ENCODE data around the gene MRPL43.
A peak's percentile ranks its signal among the peaks of the same experiment; 100 is the strongest.

MRPL43 gene

GRCh38 chr10:101019440-101019703 lies 32.1 kb upstream of the MRPL43 start:
- no peak for DNase-seq (ENCODE audit: low spot score)

- peak; percentile 79 for DNase-seq (ENCODE audit: low spot score)
These were observed 31.5 kb upstream of the MRPL43 start for GRCh38 chr10:101018600-101019439.

- no peak for DNase-seq (ENCODE audit: low spot score)
These were observed 30.9 kb upstream of the MRPL43 start for GRCh38 chr10:101018118-101018599.

- no peak for DNase-seq (ENCODE audit: low spot score)
These were observed 29.5 kb upstream of the MRPL43 start for GRCh38 chr10:101016814-101017213.

GRCh38 chr10:101015582-101015973 lies 28.3 kb upstream of the MRPL43 start:
- no peak for DNase-seq (ENCODE audit: low spot score)

GRCh38 chr10:101014966-101015581 lies 27.8 kb upstream of the MRPL43 start:
- DNase-seq (ENCODE audit: low spot score), result no peak

- peak; percentile 81 for DNase-seq (ENCODE audit: low spot score)
These were observed 27.1 kb upstream of the MRPL43 start for GRCh38 chr10:101014230-101014884.

GRCh38 chr10:101013365-101013825 lies 26.1 kb upstream of the MRPL43 start:
- DNase-seq (ENCODE audit: low spot score), result no peak

GRCh38 chr10:101012525-101013364 lies 25.4 kb upstream of the MRPL43 start:
- peak; percentile 99 for DNase-seq (ENCODE audit: low spot score)

- peak; percentile 47 for DNase-seq (ENCODE audit: low spot score)
These were observed 24.5 kb upstream of the MRPL43 start for GRCh38 chr10:101011517-101012423.

- no peak for DNase-seq (ENCODE audit: low spot score)
These were observed 23.0 kb upstream of the MRPL43 start for GRCh38 chr10:101010329-101010728.

- peak; percentile 94 for DNase-seq (ENCODE audit: low spot score)
These were observed 21.6 kb upstream of the MRPL43 start for GRCh38 chr10:101008823-101009423.

- peak; percentile 87 for DNase-seq (ENCODE audit: low spot score)
These were observed 20.9 kb upstream of the MRPL43 start for GRCh38 chr10:101007915-101008822.

- DNase-seq (ENCODE audit: low spot score), result peak; percentile 49
These were observed 19.9 kb upstream of the MRPL43 start for GRCh38 chr10:101007099-101007711.

GRCh38 chr10:101006593-101007098 lies 19.3 kb upstream of the MRPL43 start:
- DNase-seq (ENCODE audit: low spot score), result peak; percentile 65

- DNase-seq (ENCODE audit: low spot score), result no peak
These were observed 18.7 kb upstream of the MRPL43 start for GRCh38 chr10:101005869-101006567.

GRCh38 chr10:101005361-101005760 lies 18.1 kb upstream of the MRPL43 start:
- no peak for DNase-seq (ENCODE audit: low spot score)

- DNase-seq (ENCODE audit: low spot score), result no peak
These were observed 16.4 kb upstream of the MRPL43 start for GRCh38 chr10:101003639-101004206.
